Transverse colon (tissue), 4 donors: ENCODE data around the gene ATP5PO.

Experiments
- CTCF ChIP-seq, 5 experiments: fragments of 200-600 bp in 3 of 5; fragments of 450-650 bp in 2 of 5; sonication (generic) in 3 of 5; IDR thresholded peaks; 1 replicate in 2 of 5; 2 replicates in 3 of 5; pipeline ENCODE4 v1.5.1; 2016 to 2017; ENCODE audit warnings: antibody characterized with exemption in 5 of 5, inconsistent platforms in 3 of 5, mild to moderate bottlenecking in 2 of 5, moderate library complexity in 1 of 5
- POLR2AphosphoS5 ChIP-seq, 3 donors: sonication (generic); formaldehyde crosslinking; IDR thresholded peaks; one replicate each; pipeline ENCODE4 v1.6.1; 2016; ENCODE audit warnings: antibody characterized with exemption in 3 of 3

DNA sequence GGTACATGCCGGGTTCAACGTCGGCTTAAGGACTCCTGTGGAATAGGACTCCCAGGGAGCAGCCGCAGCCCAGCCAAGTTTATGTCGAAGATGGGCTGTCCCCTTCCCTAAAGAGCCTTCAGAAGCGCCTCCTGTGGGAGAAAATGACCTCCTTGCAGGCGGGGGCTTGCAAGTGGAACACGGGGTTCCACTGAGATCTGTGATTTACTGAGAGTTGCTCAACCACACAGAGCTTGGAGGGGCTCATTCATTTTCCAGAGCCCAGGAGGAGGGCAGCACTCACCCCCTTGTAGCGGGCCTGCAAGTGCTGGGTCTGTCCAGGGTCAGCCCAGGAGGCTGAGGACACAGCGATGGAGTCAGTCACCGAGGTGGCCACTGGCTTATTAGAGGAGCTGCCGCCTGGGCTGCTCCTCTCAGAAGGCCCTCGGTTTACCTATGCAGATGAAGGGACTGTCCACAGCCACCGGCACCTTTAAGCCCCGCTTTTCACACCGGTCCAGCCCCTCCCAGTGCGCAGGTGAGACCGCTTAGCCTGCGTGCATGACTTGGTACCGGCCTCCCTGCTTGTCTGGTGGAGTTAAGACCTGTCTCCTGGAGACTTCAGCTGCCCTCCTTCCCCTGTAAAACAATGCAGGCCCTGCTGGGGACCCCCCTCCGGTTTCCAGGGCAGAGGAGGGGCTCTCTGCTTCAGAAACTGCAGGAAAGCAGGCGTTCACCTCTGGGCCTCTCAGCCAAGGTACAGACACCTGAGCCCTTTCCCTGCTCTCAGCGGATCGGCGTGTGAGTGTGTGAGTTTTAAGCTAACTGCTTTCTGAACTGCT is 57.5 kb downstream of the ATP5PO start:
- TF ChIP-seq CTCF (IDR thresholded peaks at IDR 0.05) = no peak
- no peak for TF ChIP-seq POLR2AphosphoS5 (IDR thresholded peaks at IDR 0.05)
